Stimulated activated CD8-positive, alpha-beta memory T cell treated with anti-CD3 and anti-CD28 coated beads, Interleukin-4, amount 100 ng/mL, for 4 hours (primary cell): ENCODE data around the gene PIK3R1.

Experiments
- DNase-seq, 2 donors: peaks; one replicate each; pipeline ENCODE4 v3.0.0-alpha.2; 2020; ENCODE audit warnings: low read depth in 2 of 2, low spot score in 1 of 2

PIK3R1 gene

GRCh38 chr5:68215208-68215897, at the start of gene PIK3R1:
Gene PIK3R1 (plus strand): TSS chr5:68215756. CDS start chr5:68226676, 10,920 bp downstream.
- peak; percentile 76 to 83 for DNase-seq

- no peak for DNase-seq
Observed at GRCh38 chr5:68167195-68167651, 48.3 kb upstream of the PIK3R1 start.

- DNase-seq: no peak
Observed at GRCh38 chr5:68169903-68170302, 45.7 kb upstream of the PIK3R1 start.

- DNase-seq: no peak
Observed at GRCh38 chr5:68170826-68171558, 44.6 kb upstream of the PIK3R1 start.

- DNase-seq: no peak
Observed at GRCh38 chr5:68172314-68172713, 43.2 kb upstream of the PIK3R1 start.

- no peak for DNase-seq
Observed at GRCh38 chr5:68173007-68173406, 42.5 kb upstream of the PIK3R1 start.

- DNase-seq: no peak
Observed at GRCh38 chr5:68176253-68176652, 39.3 kb upstream of the PIK3R1 start.

GRCh38 chr5:68176802-68177479, 38.6 kb upstream of the PIK3R1 start:
- DNase-seq: no peak

GRCh38 chr5:68177676-68178075, 37.9 kb upstream of the PIK3R1 start:
- DNase-seq: no peak

- DNase-seq: no peak
Observed at GRCh38 chr5:68178579-68178978, 37.0 kb upstream of the PIK3R1 start.

GRCh38 chr5:68180121-68181038, 35.2 kb upstream of the PIK3R1 start:
- no peak for DNase-seq

- DNase-seq: no peak
Observed at GRCh38 chr5:68181039-68181599, 34.4 kb upstream of the PIK3R1 start.

GRCh38 chr5:68182094-68182493, 33.5 kb upstream of the PIK3R1 start:
- DNase-seq: no peak

GRCh38 chr5:68182534-68182933, 33.0 kb upstream of the PIK3R1 start:
- DNase-seq: no peak

- no peak for DNase-seq
Observed at GRCh38 chr5:68187268-68188055, 28.1 kb upstream of the PIK3R1 start.

GRCh38 chr5:68189171-68189570, 26.4 kb upstream of the PIK3R1 start:
- no peak for DNase-seq

GRCh38 chr5:68189613-68190012, 25.9 kb upstream of the PIK3R1 start:
- no peak for DNase-seq

GRCh38 chr5:68190619-68191018, 24.9 kb upstream of the PIK3R1 start:
- DNase-seq: no peak

- no peak for DNase-seq
Observed at GRCh38 chr5:68191083-68191791, 24.3 kb upstream of the PIK3R1 start.
